ENCODE results near the gene HOXD4.

DNA sequence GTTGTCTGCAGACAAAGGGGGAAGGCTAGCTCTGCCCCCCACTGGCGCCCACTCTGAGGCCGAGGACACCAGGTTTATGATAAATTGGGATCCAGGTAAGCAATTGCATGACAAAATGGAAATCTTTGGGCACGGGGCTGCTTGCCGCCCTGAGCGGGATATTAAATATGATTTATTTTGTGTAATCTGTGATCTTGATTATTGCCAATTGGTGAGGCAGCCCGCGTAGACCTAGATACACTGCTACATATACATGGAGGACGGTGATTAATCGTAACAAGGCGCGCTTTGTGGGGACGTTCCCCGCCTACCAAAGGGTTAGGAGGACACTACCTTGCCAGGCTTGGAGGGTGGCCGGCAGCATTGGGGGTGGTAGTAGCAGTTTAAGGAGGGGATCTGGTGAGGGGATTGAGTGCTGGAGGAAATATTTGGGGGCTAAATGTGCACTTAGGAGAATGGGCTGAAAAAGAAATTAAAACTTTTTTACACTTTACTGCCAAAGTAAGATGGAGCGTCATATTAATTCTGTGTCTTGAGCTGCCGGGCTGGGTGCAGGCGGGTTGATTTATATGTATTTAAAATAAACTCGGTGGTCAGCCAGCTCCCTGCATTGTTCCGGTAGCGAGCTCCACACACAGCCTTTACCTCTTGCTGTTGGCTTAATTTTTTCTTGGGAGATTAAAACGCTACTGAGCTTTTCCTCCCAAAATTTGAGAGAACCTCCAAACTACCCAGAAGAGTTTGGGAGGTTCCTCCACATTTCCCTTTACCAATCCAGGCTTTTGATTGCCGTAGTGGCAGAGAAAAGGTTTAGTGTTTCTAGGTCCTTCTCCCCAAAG is 9.9 kb downstream of the HOXD4 start:
- TF ChIP-seq, protein P1, sequence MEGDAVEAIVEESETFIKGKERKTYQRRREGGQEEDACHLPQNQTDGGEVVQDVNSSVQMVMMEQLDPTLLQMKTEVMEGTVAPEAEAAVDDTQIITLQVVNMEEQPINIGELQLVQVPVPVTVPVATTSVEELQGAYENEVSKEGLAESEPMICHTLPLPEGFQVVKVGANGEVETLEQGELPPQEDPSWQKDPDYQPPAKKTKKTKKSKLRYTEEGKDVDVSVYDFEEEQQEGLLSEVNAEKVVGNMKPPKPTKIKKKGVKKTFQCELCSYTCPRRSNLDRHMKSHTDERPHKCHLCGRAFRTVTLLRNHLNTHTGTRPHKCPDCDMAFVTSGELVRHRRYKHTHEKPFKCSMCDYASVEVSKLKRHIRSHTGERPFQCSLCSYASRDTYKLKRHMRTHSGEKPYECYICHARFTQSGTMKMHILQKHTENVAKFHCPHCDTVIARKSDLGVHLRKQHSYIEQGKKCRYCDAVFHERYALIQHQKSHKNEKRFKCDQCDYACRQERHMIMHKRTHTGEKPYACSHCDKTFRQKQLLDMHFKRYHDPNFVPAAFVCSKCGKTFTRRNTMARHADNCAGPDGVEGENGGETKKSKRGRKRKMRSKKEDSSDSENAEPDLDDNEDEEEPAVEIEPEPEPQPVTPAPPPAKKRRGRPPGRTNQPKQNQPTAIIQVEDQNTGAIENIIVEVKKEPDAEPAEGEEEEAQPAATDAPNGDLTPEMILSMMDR (IDR thresholded peaks at IDR 0.05), result no peak
- TF ChIP-seq, protein P2, sequence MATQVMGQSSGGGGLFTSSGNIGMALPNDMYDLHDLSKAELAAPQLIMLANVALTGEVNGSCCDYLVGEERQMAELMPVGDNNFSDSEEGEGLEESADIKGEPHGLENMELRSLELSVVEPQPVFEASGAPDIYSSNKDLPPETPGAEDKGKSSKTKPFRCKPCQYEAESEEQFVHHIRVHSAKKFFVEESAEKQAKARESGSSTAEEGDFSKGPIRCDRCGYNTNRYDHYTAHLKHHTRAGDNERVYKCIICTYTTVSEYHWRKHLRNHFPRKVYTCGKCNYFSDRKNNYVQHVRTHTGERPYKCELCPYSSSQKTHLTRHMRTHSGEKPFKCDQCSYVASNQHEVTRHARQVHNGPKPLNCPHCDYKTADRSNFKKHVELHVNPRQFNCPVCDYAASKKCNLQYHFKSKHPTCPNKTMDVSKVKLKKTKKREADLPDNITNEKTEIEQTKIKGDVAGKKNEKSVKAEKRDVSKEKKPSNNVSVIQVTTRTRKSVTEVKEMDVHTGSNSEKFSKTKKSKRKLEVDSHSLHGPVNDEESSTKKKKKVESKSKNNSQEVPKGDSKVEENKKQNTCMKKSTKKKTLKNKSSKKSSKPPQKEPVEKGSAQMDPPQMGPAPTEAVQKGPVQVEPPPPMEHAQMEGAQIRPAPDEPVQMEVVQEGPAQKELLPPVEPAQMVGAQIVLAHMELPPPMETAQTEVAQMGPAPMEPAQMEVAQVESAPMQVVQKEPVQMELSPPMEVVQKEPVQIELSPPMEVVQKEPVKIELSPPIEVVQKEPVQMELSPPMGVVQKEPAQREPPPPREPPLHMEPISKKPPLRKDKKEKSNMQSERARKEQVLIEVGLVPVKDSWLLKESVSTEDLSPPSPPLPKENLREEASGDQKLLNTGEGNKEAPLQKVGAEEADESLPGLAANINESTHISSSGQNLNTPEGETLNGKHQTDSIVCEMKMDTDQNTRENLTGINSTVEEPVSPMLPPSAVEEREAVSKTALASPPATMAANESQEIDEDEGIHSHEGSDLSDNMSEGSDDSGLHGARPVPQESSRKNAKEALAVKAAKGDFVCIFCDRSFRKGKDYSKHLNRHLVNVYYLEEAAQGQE (IDR thresholded peaks at IDR 0.05), result no peak
